Spleen (tissue), 11 donors: ENCODE results near the gene ERC2. TPM values are rescaled to one million over a fixed set of nuclear protein-coding genes. Genes with fewer than 3 reads are reported as not detected.

Experiments used
- DNase-seq: peaks from one replicate; pipeline ENCODE4 v3.0.0-alpha.2; 2020
- H3K27ac ChIP-seq, 8 donors: fragments of 200-600 bp; sonication (generic) in 7 of 8; 1 replicate in 4 of 8; 2 replicates in 4 of 8; pipeline versions ENCODE4 v1.5.0 to v1.8.0; 2016 to 2021; ENCODE audit warnings: inconsistent platforms in 4 of 8, mild to moderate bottlenecking in 4 of 8, moderate library complexity in 1 of 8
- H3K27me3 ChIP-seq, 7 donors: fragments of 200-600 bp; sonication (generic) in 6 of 7; replicated peaks in 1 of 7; 1 replicate in 4 of 7; 2 replicates in 3 of 7; pipeline versions ENCODE4 v1.5.0 to v1.8.0; 2016 to 2021; ENCODE audit warnings: inconsistent platforms in 3 of 7, mild to moderate bottlenecking in 1 of 7
- H3K36me3 ChIP-seq, 6 donors: fragments of 200-600 bp; sonication (generic) in 5 of 6; 1 replicate in 4 of 6; 2 replicates in 2 of 6; pipeline versions ENCODE4 v1.5.0 to v1.8.0; 2016 to 2021; ENCODE audit warnings: inconsistent platforms in 2 of 6
- H3K4me1 ChIP-seq, 6 donors: fragments of 200-600 bp; sonication (generic) in 5 of 6; 1 replicate in 3 of 6; 2 replicates in 3 of 6; pipeline versions ENCODE4 v1.5.0 to v1.8.0; 2016 to 2021; ENCODE audit warnings: inconsistent platforms in 3 of 6
- H3K4me3 ChIP-seq, 8 donors: fragments of 200-600 bp; sonication (generic) in 7 of 8; 1 replicate in 4 of 8; 2 replicates in 4 of 8; pipeline versions ENCODE4 v1.5.0 to v1.8.0; 2016 to 2021; ENCODE audit warnings: inconsistent platforms in 4 of 8, mild to moderate bottlenecking in 4 of 8, moderate library complexity in 2 of 8
- H3K9me3 ChIP-seq, 8 donors: fragments of 200-600 bp; sonication (generic) in 7 of 8; 1 replicate in 4 of 8; 2 replicates in 4 of 8; pipeline versions ENCODE4 v1.5.0 to v1.8.0; 2016 to 2021; ENCODE audit warnings: inconsistent platforms in 4 of 8
- CTCF ChIP-seq, 11 experiments: fragments of 200-600 bp in 7 of 11; fragments of 450-650 bp in 4 of 11; sonication (generic) in 4 of 11; IDR thresholded peaks in 8 of 11; conservative IDR thresholded peaks in 3 of 11; 1 replicate in 7 of 11; 2 replicates in 4 of 11; pipeline versions ENCODE4 v1.4.0 to v1.8.0; 2016 to 2021; ENCODE audit warnings: antibody characterized with exemption in 11 of 11, inconsistent platforms in 4 of 11, mild to moderate bottlenecking in 1 of 11
- POLR2A ChIP-seq, 3 donors: fragments of 450-650 bp; IDR thresholded peaks; one replicate each; pipeline ENCODE4 v1.5.1; 2017; ENCODE audit warnings: antibody characterized with exemption in 3 of 3, mild to moderate bottlenecking in 1 of 3
- POLR2AphosphoS5 ChIP-seq, 3 donors: sonication (generic); formaldehyde crosslinking; IDR thresholded peaks; one replicate each; pipeline ENCODE4 v1.5.1; 2017; ENCODE audit warnings: antibody characterized with exemption in 3 of 3
- WGBS, 5 donors: extraction: QIAGEN DNeasy Blood & Tissue Kit in 3 of 5; methylation state at CpG; one replicate each; pipeline versions ENCODE4 v1.1.5 to v1.1.7; 2013 to 2018; 5-methylcytosine and 5-hydroxymethylcytosine counted together
- intact Hi-C: fragments of 100-400 bp; cut with DNase I; formaldehyde crosslinking; loops from one replicate; pipeline ENCODE4 v1.15.0; 2023; ENCODE audit warnings: low total_unique reads
- polyA plus RNA-seq, 3 donors: library from polyadenylated mRNA; stranded (reverse); fragments of 200-250 nt; gene quantifications; one replicate each; pipeline ENCODE4 v1.2.1, GENCODE V29; 2013
- total RNA-seq, 7 donors: library from RNA; depleted of rRNA in 3 of 7; stranded (reverse); fragments of >200 nt in 3 of 7; fragmentation: NEBNext Ultra II Directional in 4 of 7; extraction: Animal tissue kit (Norgen Biotek cat#: 25700) in 4 of 7; gene quantifications; one replicate each; pipeline versions ENCODE4 v1.1.0 to v1.2.1, GENCODE V29; 2016 to 2021
- donor health status: healthy with polysubstance abuse.
- donor health status: DM: no; HTN: no; CAD: no; lungs with moderate emphysema.
- donor health status: DM: no; HTN: no; CAD: no.
- donor health status: Bipolar disorder and iron deficiency.
- donor health status: healthy.
- donor health status: DM: no; HTN: no; CAD: no.
- donor health status: DM: yes; HTN: yes; CAD: no.

ERC2 gene
- total and polyA plus RNA-seq, 10 donors: 0.04 to 4.9 (median 0.39) TPM

GRCh38 chr3:56197259-56197965, 270.9 kb downstream of the ERC2 start:
- intact Hi-C loops: no loop called here
- Histone ChIP-seq H3K4me1 (no peaks in the 10 kb centered on the region), H3K27ac (no peak overlapping the region), H3K36me3 (no peaks in the 10 kb centered on the region), H3K9me3 (no peaks in the 10 kb centered on the region), H3K4me3 (no peak overlapping the region), H3K27me3 (no peaks in the 10 kb centered on the region)
- DNase-seq: no peak
- TF ChIP-seq POLR2A (IDR thresholded peaks at IDR 0.05) (no peak), CTCF (IDR thresholded peaks at IDR 0.05 in 8 of 11, conservative IDR thresholded peaks at IDR 0.05 in 3 of 11) (no peak), POLR2AphosphoS5 (IDR thresholded peaks at IDR 0.05) (no peak)
- WGBS, 5 donors: 58 to 79% (median 74%) methylated on average over 3 of the region's 3 CpGs

GRCh38 chr3:56196700-56197099, 271.6 kb downstream of the ERC2 start:
- no peak for DNase-seq
- H3K4me1 ChIP-seq: no peaks in the 10 kb centered on the region
- WGBS, 5 donors: 69 to 82% (median 76%) methylated on average over 3 of the region's 3 CpGs
- no peak overlapping the region for H3K27ac ChIP-seq
- intact Hi-C loops: no loop called here
- H3K27me3 ChIP-seq: no peaks in the 10 kb centered on the region
- TF ChIP-seq POLR2AphosphoS5 (IDR thresholded peaks at IDR 0.05) (no peak), POLR2A (IDR thresholded peaks at IDR 0.05) (no peak), CTCF (IDR thresholded peaks at IDR 0.05 in 8 of 11, conservative IDR thresholded peaks at IDR 0.05 in 3 of 11) (no peak)
- H3K9me3 ChIP-seq: no peaks in the 10 kb centered on the region
- no peak overlapping the region for H3K4me3 ChIP-seq
- H3K36me3 ChIP-seq: no peaks in the 10 kb centered on the region

GRCh38 chr3:56193519-56193918, 274.7 kb downstream of the ERC2 start:
- H3K27me3 ChIP-seq: no peaks in the 10 kb centered on the region
- DNase-seq: no peak
- intact Hi-C loops: no loop called here

GRCh38 chr3:56192001-56192400, 276.3 kb downstream of the ERC2 start:
- Histone ChIP-seq H3K4me3 (no peak overlapping the region), H3K36me3 (no peaks in the 10 kb centered on the region), H3K9me3 (no peaks in the 10 kb centered on the region), H3K27me3 (no peaks in the 10 kb centered on the region), H3K27ac (no peak overlapping the region), H3K4me1 (no peaks in the 10 kb centered on the region)
- intact Hi-C loops: no loop called here
- TF ChIP-seq CTCF (IDR thresholded peaks at IDR 0.05 in 8 of 11, conservative IDR thresholded peaks at IDR 0.05 in 3 of 11): no peak
- no peak for TF ChIP-seq POLR2A (IDR thresholded peaks at IDR 0.05)
- TF ChIP-seq POLR2AphosphoS5 (IDR thresholded peaks at IDR 0.05): no peak
- no peak for DNase-seq

More at GRCh38 chr3:56193519-56193918, 274.7 kb downstream of the ERC2 start:
- 74 to 93% (median 89%) methylated on average over 3 of the region's 3 CpGs for WGBS, 5 donors
- Histone ChIP-seq H3K27ac (no peak overlapping the region), H3K36me3 (no peaks in the 10 kb centered on the region), H3K9me3 (no peaks in the 10 kb centered on the region), H3K4me3 (no peak overlapping the region), H3K4me1 (no peaks in the 10 kb centered on the region)
- no peak for TF ChIP-seq POLR2AphosphoS5 (IDR thresholded peaks at IDR 0.05)
- no peak for TF ChIP-seq POLR2A (IDR thresholded peaks at IDR 0.05)
- TF ChIP-seq CTCF (IDR thresholded peaks at IDR 0.05 in 8 of 11, conservative IDR thresholded peaks at IDR 0.05 in 3 of 11): no peak
